8988T (cell line): Measurements from ENCODE around the gene UBXN4.

ENCODE experiments used
- DNase-seq: peaks from one replicate; pipeline ENCODE4 v3.0.0; 2011

Gene UBXN4

DNA sequence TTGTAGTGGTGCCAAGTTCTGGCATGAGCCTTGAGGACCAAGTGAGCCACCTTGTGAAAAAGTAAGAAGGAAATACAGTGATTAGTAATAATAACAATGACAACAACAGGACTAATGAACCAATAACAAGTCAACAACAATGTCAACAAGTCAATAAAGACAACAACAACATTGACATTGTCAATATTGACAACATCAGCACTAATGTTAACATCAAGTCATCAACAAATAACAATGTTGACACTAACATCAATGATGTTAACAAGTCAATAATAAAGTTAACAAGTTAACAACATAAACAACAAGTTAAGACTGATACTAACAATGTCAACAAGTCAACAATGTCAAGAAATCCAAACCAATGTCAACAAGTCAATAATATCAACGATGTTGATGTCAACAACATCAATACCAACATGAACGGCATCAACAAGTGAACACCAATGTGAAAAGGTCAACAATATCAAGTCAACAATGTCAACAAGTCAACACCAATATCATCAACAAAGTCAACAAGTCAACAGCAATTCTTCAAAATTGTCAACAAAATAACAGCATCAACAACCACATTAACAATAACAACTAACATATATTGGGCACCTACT is 71.4 kb downstream of the UBXN4 start:
- DNase-seq = no peak

DNA sequence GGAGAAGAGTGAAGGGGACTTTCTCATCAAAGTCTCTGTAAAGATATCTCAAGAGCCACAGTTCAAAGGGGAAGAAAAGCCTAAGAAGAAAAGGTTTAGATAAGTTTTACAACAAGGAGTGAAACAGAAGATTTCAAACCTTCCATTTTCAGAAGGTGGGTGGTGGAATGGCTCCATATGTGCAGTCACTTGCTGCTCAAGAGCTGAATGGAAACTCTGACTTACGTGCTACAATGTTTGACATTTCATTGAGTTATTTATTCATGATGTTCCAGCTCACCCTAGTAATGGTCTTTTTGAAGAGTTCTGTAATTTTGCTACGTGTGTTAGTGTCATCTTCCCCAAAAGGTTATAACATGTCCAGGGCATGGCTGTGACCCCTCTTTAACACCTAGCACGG is 73.6 kb downstream of the UBXN4 start:
- no peak for DNase-seq

DNA sequence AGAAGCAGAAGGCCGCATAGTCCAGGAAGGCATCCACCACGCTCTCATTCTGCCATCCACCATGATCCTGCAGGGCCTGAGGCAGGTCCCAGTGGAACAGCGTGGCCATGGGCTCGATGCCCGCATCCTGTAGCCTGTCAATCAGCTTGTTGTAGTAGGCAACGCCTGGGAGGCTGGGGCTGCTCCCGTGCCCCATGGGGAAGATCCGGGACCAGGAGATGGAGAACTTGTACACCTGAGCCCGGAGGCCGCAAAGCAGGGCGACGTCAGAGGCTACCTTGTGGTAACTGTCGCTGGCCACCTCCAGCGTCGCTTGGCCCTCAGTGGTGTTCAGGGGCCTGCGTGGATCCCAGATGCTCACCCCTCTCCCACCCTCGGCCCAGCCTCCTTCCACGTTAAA is 75.8 kb downstream of the UBXN4 start:
- DNase-seq = no peak

DNA sequence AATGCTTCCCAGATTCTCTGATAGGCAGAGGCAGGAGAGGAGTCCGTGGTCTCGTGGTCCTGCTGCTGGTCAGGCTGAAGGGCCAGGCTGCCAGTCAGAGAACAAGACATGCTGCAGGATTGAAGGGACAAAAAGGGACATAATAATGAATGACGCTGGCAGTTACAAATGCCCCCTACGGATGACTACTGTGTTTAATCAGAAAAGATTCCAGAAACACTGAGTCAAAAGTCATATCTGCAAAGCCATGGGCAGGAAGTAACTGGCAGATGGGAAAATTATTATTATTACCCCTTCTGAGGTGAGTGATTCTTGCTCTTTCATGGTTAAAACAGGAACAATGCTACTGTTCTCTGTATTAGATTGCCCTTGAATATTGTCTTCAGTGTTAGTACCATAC is 76.3 kb downstream of the UBXN4 start:
- DNase-seq = no peak

DNA sequence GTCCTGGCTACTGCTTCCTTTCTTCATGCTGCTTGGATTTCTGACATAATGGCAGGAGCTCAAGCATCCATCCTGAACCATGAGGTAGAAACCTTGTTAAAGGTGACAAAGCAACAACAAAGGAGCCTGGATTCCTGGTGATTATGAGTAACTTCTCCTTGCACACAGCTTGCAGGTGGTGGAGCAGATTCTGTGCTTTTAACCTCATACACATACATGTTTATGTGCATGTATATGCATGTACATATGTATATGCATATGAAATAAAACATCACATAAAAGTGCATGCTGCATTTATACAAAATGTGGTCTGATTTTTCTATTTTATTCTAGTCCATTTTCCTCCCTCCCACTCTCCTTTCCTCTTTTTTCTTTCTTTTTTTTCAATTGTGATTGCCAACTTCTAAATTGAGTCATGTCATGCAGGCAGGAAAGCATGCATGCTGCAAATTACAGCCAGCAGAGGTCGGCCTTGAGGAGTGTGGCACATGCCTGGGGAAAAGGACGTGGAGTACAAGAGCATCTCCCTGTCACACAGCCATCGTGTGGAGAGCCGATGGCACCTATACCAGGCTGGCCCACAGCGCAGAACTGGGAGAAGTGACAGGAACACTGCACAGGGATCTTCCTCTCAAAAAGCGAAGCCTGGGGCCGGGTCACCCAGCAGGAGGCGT is 77.4 kb downstream of the UBXN4 start:
- peak; percentile 37 for DNase-seq

DNA sequence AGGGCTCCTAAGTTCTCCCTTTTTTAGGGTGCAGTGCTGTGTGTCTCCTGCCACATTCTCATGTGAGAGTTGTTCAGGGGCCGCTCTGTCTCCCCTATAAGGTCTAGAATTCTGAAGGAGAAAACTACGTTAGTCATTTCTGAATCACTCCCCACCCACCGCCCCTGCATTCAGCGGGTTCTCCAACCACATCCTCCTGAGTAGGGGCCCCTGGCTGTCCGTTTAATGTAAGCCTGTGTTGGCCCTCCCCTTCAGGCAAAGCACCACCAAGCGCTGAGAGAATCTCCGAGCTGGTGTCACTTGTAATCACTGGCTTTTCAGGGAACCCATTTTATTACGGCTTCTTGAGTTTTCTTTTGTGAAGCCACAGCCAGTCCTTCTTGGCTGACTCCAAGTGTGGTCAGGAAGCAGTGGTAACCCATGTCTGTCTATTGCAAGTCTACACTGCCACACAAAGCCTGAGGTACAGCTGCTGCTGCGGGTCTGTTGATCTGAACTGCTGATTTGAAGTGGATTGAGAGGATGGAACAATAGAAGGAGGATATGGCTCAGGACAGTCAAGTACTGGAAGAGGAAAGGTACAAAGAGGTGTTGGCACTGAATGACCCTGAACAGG is 78.5 kb downstream of the UBXN4 start:
- no peak for DNase-seq

DNA sequence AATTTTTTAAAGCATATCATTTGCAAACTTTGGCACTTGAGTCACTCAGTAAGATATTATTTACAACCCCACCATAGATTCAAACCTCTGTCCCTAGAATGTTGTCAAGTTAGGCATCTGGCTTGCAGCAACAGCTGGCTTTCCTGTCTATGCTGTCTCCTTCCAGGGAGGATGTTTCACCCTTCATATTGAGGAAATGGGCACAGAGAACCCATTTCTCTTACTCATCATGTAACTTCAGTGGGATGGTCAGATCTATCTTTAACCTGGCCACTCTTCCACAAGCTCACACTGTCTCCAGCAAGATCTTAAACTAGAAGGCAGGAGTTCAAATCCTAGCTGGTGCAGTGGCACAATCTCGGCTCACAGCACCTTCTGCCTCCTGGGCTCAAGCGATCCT is 79.5 kb downstream of the UBXN4 start:
- DNase-seq = no peak

DNA sequence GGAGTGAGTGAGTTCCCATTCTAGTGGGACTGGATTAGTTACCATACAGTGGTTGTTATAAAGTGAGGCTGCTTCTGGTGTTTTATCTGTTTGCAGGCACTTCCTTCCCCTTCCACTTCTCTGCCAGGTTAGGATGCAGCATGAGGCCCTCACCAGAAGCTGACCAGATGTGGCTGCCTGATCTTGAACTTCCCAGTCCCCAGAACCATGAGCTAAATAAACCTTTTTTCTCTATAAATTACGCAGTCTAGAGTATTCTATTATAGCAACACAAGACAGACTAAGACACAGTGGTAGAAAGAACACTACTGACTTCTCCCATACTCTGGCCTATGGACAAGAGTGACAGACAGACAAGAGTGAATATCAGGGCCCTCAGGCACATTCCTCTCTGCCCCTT is 81.2 kb downstream of the UBXN4 start:
- no peak for DNase-seq

DNA sequence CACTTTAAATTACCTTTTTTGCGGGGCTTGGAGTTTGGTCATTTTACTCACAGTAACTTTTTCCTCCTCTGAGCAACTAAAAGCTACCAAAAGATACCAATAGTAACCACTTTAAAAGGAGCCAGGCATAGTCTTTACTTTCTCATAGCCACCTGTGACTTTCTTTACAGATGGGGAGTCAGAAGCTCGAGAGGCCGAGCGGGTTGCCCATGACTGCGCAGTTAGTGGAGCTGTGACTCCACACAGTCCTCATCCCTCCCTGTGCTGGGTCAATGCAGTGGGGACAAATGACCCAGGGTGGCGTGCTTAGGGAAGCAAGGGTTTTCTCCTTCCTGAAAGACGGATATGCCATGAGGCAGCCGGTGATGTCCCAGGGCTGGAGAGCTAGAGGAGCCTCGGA is 83.5 kb downstream of the UBXN4 start:
- no peak for DNase-seq

DNA sequence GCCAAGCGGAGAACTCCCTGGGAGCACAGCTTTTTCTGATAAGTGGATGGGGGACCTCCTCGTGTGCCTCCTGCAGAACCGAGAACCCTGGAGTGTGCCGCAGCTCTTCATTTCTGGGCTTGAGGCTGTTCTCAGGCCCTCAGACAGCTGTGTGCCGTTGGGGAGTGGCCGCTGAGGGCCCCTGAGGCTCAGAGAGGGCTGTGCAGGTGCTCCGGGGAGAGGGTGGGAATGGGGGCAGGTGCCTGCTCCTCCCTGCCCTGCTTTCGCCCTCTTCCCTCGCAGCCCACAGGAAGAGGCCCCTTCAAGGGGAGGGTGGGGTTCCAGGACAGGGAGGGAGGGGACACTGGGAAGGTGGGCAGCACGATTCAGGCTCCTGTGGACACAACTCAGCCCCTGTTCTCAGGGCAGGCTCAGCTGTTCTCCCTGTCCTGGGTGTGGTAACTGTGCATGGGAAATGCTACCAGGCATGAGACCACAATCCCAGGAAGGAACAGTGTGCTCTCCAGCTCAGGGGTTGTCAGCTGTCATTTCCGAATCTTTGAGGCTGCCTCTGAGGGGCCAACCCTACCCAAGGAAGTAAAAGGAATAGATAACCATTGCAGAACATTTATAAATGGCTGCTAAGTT is 84.0 kb downstream of the UBXN4 start:
- no peak for DNase-seq

DNA sequence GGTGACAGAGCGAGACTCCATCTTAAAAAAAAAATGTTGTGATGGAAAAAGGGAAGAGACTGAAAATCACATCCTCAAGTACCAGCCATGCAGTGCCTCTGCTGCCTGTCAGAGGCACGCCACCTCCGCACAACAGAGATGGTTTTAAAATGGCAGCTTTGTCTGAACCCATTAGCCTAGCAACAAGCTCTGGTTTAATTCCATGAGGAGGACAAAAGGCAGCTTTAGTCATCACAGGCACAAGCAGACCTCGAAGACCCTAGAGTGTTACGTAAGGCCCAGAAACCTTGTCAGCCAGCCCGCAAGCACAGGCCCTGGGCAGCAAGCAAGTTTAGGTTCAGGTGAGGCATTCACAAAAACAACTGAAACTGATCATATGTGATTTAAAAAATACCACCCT is 84.9 kb downstream of the UBXN4 start:
- no peak for DNase-seq

DNA sequence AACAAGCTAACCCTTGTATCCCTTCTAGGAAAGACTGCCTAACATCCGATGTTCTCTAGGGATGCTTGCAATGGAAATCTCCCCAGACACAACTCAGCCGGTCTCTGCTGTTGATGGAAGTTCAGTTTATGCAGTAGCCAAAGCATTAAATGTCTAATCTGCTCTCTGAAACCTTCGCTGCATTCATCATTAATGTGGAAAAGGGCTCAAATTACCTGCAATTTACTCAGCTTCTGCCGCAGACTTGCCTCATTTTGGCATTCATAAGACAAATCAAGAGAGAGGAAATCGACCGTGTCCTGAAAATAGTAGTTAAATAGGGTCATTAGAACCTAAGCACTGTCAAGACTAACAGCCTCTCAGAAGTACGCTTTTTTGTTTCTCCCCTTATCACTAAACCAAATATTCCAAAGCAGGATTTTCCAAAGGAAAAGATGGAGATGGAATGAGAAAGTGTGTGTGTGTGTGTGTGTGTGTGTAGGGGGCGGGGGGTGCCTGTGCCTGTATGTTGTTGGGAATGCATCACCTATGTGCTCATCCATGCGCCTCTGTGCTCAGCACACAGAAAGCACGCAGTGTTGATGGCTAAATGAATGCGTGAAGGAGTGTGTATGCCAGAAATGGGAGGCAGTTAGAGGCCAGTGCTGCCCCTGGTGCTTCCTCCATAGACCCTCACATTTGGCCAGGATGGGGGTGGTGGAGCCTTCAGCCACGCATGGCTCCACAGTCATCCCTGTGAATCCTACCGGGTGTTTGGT is 87.9 kb downstream of the UBXN4 start:
- no peak for DNase-seq

DNA sequence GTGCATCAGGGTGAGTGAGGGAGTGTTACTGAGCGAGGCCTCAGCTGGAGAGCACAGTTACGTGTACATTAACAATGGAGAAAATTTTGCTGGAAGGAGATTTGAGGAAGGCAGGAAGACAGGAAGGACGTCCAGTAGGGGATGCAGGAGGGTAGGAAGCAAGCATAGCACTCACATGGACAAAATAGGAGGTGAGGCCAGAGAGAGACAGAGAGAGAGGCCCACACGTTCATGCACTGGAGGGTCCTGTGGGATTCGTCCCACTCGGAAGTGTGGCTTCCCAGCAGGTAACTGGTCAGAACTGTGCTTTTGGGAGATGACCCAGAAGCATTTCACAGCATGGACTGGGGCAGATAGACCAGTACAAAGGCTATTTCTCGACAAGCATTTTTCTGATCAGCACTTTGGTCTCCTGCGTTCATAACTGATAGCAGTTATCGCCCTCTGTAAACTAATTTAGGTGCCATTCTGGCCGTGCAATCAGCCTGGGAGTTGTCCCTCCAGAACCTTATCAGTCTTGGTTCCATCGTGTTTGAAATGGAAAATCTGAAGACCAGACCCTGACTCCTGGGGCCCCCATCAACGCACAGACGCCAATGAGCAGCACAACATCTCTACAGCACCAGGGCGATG is 89.6 kb downstream of the UBXN4 start:
- DNase-seq = no peak

DNA sequence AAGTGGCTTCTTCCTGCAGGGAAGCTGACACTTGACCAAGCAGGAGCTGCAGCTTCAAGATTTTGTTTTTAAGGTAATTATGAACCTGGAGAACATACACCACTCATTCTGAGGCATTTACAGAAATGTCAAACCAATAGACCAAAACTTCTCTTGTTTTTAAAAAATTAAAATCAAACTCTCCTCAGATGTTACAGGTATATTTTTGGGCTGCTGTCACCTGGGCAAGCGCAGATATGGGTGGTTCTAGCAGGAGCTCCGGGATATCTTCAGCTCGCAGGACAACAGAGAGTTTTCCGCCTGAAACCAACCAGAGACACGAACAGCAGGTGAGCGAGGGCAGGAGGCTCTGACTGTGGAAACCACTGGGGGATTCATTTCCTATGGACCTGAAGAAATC is 91.2 kb downstream of the UBXN4 start:
- no peak for DNase-seq
